Dedifferentiated amniotic fluid mesenchymal stem cell (primary cell): ENCODE measurements around the gene DGUOK.
"Not testable (repeated sequence)": the region's sequence is repeated elsewhere in the genome, so short reads cannot be mapped to it uniquely, and the experiment has no call there.

Experiments used
- DNase-seq: peaks from one replicate; pipeline ENCODE4 v3.0.0-alpha.2; 2016; ENCODE audit errors: extremely low spot score

The DGUOK gene

GRCh38 chr2:73926493-73927327 lies at the start of gene DGUOK:
Gene DGUOK (plus strand): TSS chr2:73926880. CDS start chr2:73926911, 31 bp downstream.
- DNase-seq = peak; percentile 100

GRCh38 chr2:73877071-73877802 lies 49.4 kb upstream of the DGUOK start:
- DNase-seq = no peak

GRCh38 chr2:73877984-73878383 lies 48.7 kb upstream of the DGUOK start:
- not testable (repeated sequence) for DNase-seq

GRCh38 chr2:73885406-73885805 lies 41.3 kb upstream of the DGUOK start:
- DNase-seq = no peak

- no peak for DNase-seq
Observed at GRCh38 chr2:73886357-73886756, 40.3 kb upstream of the DGUOK start.

GRCh38 chr2:73887596-73888353 lies 38.9 kb upstream of the DGUOK start:
- not testable (repeated sequence) for DNase-seq

GRCh38 chr2:73888388-73888787 lies 38.3 kb upstream of the DGUOK start:
- DNase-seq = no peak

GRCh38 chr2:73889206-73889605 lies 37.5 kb upstream of the DGUOK start:
- no peak for DNase-seq

GRCh38 chr2:73890301-73891092 lies 36.2 kb upstream of the DGUOK start:
- no peak for DNase-seq

GRCh38 chr2:73891276-73891901 lies 35.3 kb upstream of the DGUOK start:
- no peak for DNase-seq

- no peak for DNase-seq
Observed at GRCh38 chr2:73892631-73893329, 33.9 kb upstream of the DGUOK start, which contains the start of gene ACTG2. Gene ACTG2 (plus strand): TSS chr2:73893008. CDS start chr2:73901312, 8,304 bp downstream.

GRCh38 chr2:73893764-73894474 lies 32.8 kb upstream of the DGUOK start:
- DNase-seq = no peak

GRCh38 chr2:73894475-73894850 lies 32.2 kb upstream of the DGUOK start:
- no peak for DNase-seq

GRCh38 chr2:73894877-73895276 lies 31.8 kb upstream of the DGUOK start:
- no peak for DNase-seq

- no peak for DNase-seq
Observed at GRCh38 chr2:73895473-73895872, 31.2 kb upstream of the DGUOK start.

- DNase-seq = peak; percentile 81
Observed at GRCh38 chr2:73896362-73897239, 30.1 kb upstream of the DGUOK start.

GRCh38 chr2:73897240-73897583 lies 29.5 kb upstream of the DGUOK start:
- no peak for DNase-seq

- DNase-seq = no peak
Observed at GRCh38 chr2:73897934-73898333, 28.7 kb upstream of the DGUOK start.
